ENCODE results near the gene SNRNP35.
"Not testable (repeated sequence)": the region's sequence is repeated elsewhere in the genome, so short reads cannot be mapped to it uniquely, and the experiment has no call there.

The SNRNP35 gene

DNA sequence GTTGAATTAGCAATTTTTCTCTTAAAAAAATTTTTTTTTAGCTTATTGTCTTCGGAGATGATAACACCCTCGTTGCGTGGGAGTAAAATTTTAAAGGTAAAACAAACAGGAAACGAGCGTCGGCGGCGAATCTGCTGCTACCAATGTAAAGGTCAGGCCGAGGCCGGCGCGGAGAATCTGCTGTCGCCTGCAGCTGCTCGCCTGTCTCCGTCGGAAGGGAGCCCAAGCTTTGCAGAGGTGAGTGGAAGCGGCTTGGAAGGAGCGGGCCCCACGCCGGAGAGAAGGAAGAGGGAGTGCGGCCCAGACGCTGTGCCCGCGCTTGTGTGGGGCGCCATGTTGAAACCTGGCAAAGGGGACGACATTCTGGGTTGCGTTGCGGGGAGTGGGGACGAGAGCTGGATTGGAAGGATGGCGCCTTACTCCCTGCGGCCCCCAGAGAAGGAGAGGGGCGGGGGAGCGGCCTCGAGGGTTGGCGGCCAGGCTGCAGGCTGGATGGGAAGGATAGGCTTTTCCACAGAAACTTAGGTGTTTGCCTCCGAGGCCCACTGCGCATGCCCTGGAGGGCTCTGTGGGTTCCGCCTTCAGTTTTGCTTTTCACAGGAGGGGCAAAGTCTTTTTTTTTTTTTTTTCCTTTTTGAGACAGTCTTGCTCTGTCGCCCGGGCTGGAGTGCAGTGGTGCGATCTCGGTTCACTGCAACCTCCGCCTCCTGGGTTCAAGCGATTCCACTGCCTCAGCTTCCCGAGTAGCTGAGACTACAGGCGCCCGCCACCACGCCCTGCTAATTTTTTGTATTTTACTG lies at the start of gene SNRNP35:
SNRNP35 (plus strand) TSS at position 160 of the 800 bp plus-strand sequence. CDS start 7,402 bp downstream, outside the sequence.
- peak; percentile 85 for ATAC-seq (ENCODE audit: insufficient read depth, low read depth)
- Histone ChIP-seq H3K9ac (ENCODE audit: low read depth, low read length) (peak within 1 kb of the TSS; percentile 98), H3K9me3 (ENCODE audit: insufficient read depth, low read length, severe bottlenecking) (no peaks in the 10 kb centered on the region), H3K4me1 (ENCODE audit: insufficient read depth, low read length) (peaks cover 23% of the 10 kb centered on the region), H3K4me2 (ENCODE audit: insufficient read depth, low read length) (peak within 1 kb of the TSS; percentile 71), H3K27me3 (ENCODE audit: insufficient read depth, low read length, poor library complexity) (no peaks in the 10 kb centered on the region), H3K79me2 (ENCODE audit: insufficient read depth, low read length) (peaks cover 43% of the 10 kb centered on the region), H3K27ac (ENCODE audit: low read length) (peak within 1 kb of the TSS; percentile 100), H4K20me1 (ENCODE audit: insufficient read depth, low read length) (no peaks in the 10 kb centered on the region), H3K4me3 (ENCODE audit: low read depth in 1 of 2, low read length in 2 of 2) (peak within 1 kb of the TSS; percentile 88 to 93), H3K36me3 (ENCODE audit: insufficient read depth, low read length) (no peaks in the 10 kb centered on the region; the same call in 1 of the 2 replicates), H2AFZ (ENCODE audit: low read depth, low read length) (peak within 1 kb of the TSS; percentile 96)
- peak; percentile 89 for DNase-seq
- TF ChIP-seq EZH2 (IDR thresholded peaks at IDR 0.05; ENCODE audit: borderline replicate concordance, low read depth, low read length, severe bottlenecking) = no peak
- TF ChIP-seq CTCF (IDR thresholded peaks at IDR 0.05; ENCODE audit: borderline replicate concordance, extremely low read depth, low read length, poor library complexity, severe bottlenecking) = no peak

- not testable (repeated sequence) for ATAC-seq (ENCODE audit: insufficient read depth, low read depth); H3K4me3 ChIP-seq (ENCODE audit: low read depth in 1 of 2, low read length in 2 of 2); H3K79me2 ChIP-seq (ENCODE audit: insufficient read depth, low read length); DNase-seq; H3K4me1 ChIP-seq (ENCODE audit: insufficient read depth, low read length); H3K9ac ChIP-seq (ENCODE audit: low read depth, low read length); H3K27ac ChIP-seq (ENCODE audit: low read length); H3K9me3 ChIP-seq (ENCODE audit: insufficient read depth, low read length, severe bottlenecking); H3K4me2 ChIP-seq (ENCODE audit: insufficient read depth, low read length); H3K27me3 ChIP-seq (ENCODE audit: insufficient read depth, low read length, poor library complexity); H2AFZ ChIP-seq (ENCODE audit: low read depth, low read length)
- Histone ChIP-seq H4K20me1 (ENCODE audit: insufficient read depth, low read length) (peaks cover 10% of the 10 kb centered on the region; the same call in 1 of the 2 replicates), H3K36me3 (ENCODE audit: insufficient read depth, low read length) (peaks cover 46% of the 10 kb centered on the region)
Observed at GRCh38 chr12:123408619-123409018, 49.3 kb upstream of the SNRNP35 start.

DNA sequence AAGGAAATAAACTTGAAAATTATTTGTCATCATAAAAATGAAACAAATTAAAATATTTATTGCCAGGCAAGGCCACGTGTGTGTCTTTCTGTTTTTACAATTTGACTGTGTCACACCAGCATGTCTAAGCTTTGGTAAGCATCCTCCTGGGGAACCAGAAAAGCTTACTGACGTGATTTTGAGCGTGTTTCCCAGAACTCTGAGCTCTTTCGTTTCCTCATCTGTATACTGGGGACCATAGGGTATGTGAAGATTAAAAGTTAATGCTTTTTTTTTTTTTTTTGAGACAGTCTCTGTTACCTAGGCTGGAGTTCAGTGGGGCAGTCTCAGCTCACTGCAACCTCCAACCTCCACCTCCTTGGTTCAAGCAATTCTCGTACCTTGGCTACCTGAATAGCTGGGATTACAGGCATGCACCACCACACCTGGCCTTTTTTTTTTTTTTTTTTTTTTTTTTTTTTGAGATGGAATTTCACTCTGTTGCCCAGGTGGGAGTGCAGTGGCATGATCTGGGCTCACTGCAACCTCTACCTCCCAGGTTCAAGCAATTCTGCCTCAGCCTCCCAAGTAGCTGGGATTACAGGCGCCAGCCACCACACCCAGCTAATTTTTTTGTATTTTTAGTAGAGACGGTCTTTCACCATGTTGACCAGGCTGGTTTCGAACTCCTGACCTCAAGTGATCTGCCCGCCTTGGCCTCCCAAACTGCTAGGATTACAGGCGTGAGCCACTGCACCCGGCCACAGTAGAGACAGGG lies 48.5 kb upstream of the SNRNP35 start:
- peaks cover 37% of the 10 kb centered on the region for H3K36me3 ChIP-seq (ENCODE audit: insufficient read depth, low read length)
- H3K79me2 ChIP-seq (ENCODE audit: insufficient read depth, low read length); H3K4me1 ChIP-seq (ENCODE audit: insufficient read depth, low read length); H3K27ac ChIP-seq (ENCODE audit: low read length); H3K9ac ChIP-seq (ENCODE audit: low read depth, low read length); H2AFZ ChIP-seq (ENCODE audit: low read depth, low read length); DNase-seq; ATAC-seq (ENCODE audit: insufficient read depth, low read depth); H4K20me1 ChIP-seq (ENCODE audit: insufficient read depth, low read length); H3K4me3 ChIP-seq (ENCODE audit: low read depth in 1 of 2, low read length in 2 of 2); H3K4me2 ChIP-seq (ENCODE audit: insufficient read depth, low read length); H3K9me3 ChIP-seq (ENCODE audit: insufficient read depth, low read length, severe bottlenecking); H3K27me3 ChIP-seq (ENCODE audit: insufficient read depth, low read length, poor library complexity): not testable (repeated sequence)

DNA sequence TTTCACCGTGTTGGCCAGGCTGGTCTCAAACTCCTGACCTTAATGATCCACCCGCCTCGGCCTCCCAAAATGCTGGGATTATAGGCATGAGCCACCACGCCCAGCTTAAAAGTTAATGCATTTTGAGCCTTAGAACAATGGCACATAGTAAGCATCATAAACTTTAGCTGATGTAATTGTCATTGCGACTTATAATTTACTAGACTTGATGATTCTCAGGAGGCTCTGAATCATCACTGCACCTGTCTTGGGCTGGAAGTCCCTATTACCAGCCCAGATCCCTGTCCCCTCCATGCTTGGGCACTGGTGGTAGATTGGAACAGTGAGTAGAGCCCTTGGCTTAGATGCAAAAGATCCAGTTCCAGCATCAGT lies 47.9 kb upstream of the SNRNP35 start:
- ATAC-seq (ENCODE audit: insufficient read depth, low read depth) = peak; percentile 32; the same call in 1 of the 3 replicates
- TF ChIP-seq CTCF (IDR thresholded peaks at IDR 0.05; ENCODE audit: borderline replicate concordance, extremely low read depth, low read length, poor library complexity, severe bottlenecking) (no peak), EZH2 (IDR thresholded peaks at IDR 0.05; ENCODE audit: borderline replicate concordance, low read depth, low read length, severe bottlenecking) (no peak)
- H3K27me3 ChIP-seq (ENCODE audit: insufficient read depth, low read length, poor library complexity) = no peaks in the 10 kb centered on the region

More for the DNA sequence above, 47.9 kb upstream of the SNRNP35 start:
- DNase-seq = no peak
- Histone ChIP-seq H3K4me1 (ENCODE audit: insufficient read depth, low read length) (no peaks in the 10 kb centered on the region), H2AFZ (ENCODE audit: low read depth, low read length) (no peak overlapping the region), H3K27ac (ENCODE audit: low read length) (no peak overlapping the region), H3K4me2 (ENCODE audit: insufficient read depth, low read length) (no peak overlapping the region), H4K20me1 (ENCODE audit: insufficient read depth, low read length) (no peaks in the 10 kb centered on the region), H3K9me3 (ENCODE audit: insufficient read depth, low read length, severe bottlenecking) (no peaks in the 10 kb centered on the region), H3K79me2 (ENCODE audit: insufficient read depth, low read length) (no peaks in the 10 kb centered on the region), H3K9ac (ENCODE audit: low read depth, low read length) (no peak overlapping the region), H3K4me3 (ENCODE audit: low read depth in 1 of 2, low read length in 2 of 2) (no peak overlapping the region), H3K36me3 (ENCODE audit: insufficient read depth, low read length) (peaks cover 32% of the 10 kb centered on the region)

Measured in DND-41 (cell line).